SU-DHL-6 (cell line): ENCODE measurements around the gene SLC9A3.

Experiments
- H2AFZ ChIP-seq: fragments of 200-600 bp; sonication (generic); 2 replicates; pipeline ENCODE4 v1.6.1; 2014; ENCODE audit warnings: low read depth, mild to moderate bottlenecking, moderate library complexity, mixed read lengths, antibody characterized with exemption, low read length; ENCODE audit not compliant: severe bottlenecking
- H3F3A ChIP-seq: fragments of 200-600 bp; shearing (Covaris generic); 2 replicates; pipeline ENCODE4 v1.6.0; 2016; ENCODE audit warnings: antibody characterized with exemption, mild to moderate bottlenecking; ENCODE audit not compliant: insufficient read depth
- H3K27ac ChIP-seq: fragments of 200-600 bp; sonication (generic); 2 replicates; pipeline ENCODE4 v1.5.1; 2016; ENCODE audit warnings: low read depth, mild to moderate bottlenecking, low read length, moderate library complexity, mixed read lengths
- H3K27me3 ChIP-seq: fragments of 200-600 bp; sonication (generic), shearing (Covaris generic); 2 replicates; pipeline ENCODE4 v1.6.0; 2014; ENCODE audit warnings: mild to moderate bottlenecking, low read length
- H3K36me3 ChIP-seq: fragments of 200-600 bp; sonication (generic); 2 replicates; pipeline ENCODE4 v1.6.1; 2014; ENCODE audit warnings: mild to moderate bottlenecking, low read length, mixed read lengths
- H3K4me2 ChIP-seq: fragments of 300-600, 200-600 bp; shearing (Covaris generic), sonication (generic); 2 replicates; pipeline ENCODE4 v1.6.0; 2014; ENCODE audit warnings: low read length, low read depth, mild to moderate bottlenecking; ENCODE audit not compliant: poor library complexity, severe bottlenecking
- H3K4me3 ChIP-seq: fragments of 200-600 bp; sonication (generic); 2 replicates; pipeline ENCODE4 v1.5.1; 2014; ENCODE audit warnings: antibody characterized with exemption, low read length, mild to moderate bottlenecking, mixed read lengths; ENCODE audit not compliant: insufficient read depth, poor library complexity, severe bottlenecking
- H3K79me2 ChIP-seq: fragments of 200-600 bp; sonication (generic); 2 replicates; pipeline ENCODE4 v1.6.1; 2014; ENCODE audit warnings: mild to moderate bottlenecking, low read length, moderate library complexity; ENCODE audit not compliant: insufficient read depth
- H3K9ac ChIP-seq: fragments of 200-600 bp; sonication (generic); 2 replicates; pipeline ENCODE4 v1.7.0; 2014; ENCODE audit warnings: mild to moderate bottlenecking, low read length
- H3K9me2 ChIP-seq: fragments of 200-600 bp; sonication (generic); replicated peaks from 2 replicates; pipeline ENCODE4 v1.6.1; 2014; ENCODE audit warnings: low read length; ENCODE audit not compliant: insufficient read depth
- H3K9me3 ChIP-seq: fragments of 200-600 bp; sonication (generic); 2 replicates; pipeline ENCODE4 v1.6.1; 2014; ENCODE audit warnings: low read length, mixed read lengths; ENCODE audit not compliant: insufficient read depth
- H4K20me1 ChIP-seq: fragments of 200-600 bp; sonication (generic); 2 replicates; pipeline ENCODE4 v1.6.1; 2014; ENCODE audit warnings: low read depth, mild to moderate bottlenecking, antibody characterized with exemption, low read length, moderate library complexity, mixed read lengths
- EZH2phosphoT487 ChIP-seq: fragments of 200-600 bp; sonication (generic), shearing (Covaris generic); conservative IDR thresholded peaks from 2 replicates; pipeline ENCODE4 v1.6.1; 2018; ENCODE audit warnings: mild to moderate bottlenecking, antibody characterized with exemption, low read length, moderate library complexity, mixed read lengths
- TF ChIP-seq, protein P1 (sequence below): fragments of 200-600 bp; sonication (generic); IDR thresholded peaks from one replicate; pipeline ENCODE4 v1.5.1; 2017; ENCODE audit warnings: antibody characterized with exemption, mild to moderate bottlenecking, low read length, moderate library complexity; ENCODE audit not compliant: insufficient read depth, poor library complexity, severe bottlenecking

The SLC9A3 gene

DNA sequence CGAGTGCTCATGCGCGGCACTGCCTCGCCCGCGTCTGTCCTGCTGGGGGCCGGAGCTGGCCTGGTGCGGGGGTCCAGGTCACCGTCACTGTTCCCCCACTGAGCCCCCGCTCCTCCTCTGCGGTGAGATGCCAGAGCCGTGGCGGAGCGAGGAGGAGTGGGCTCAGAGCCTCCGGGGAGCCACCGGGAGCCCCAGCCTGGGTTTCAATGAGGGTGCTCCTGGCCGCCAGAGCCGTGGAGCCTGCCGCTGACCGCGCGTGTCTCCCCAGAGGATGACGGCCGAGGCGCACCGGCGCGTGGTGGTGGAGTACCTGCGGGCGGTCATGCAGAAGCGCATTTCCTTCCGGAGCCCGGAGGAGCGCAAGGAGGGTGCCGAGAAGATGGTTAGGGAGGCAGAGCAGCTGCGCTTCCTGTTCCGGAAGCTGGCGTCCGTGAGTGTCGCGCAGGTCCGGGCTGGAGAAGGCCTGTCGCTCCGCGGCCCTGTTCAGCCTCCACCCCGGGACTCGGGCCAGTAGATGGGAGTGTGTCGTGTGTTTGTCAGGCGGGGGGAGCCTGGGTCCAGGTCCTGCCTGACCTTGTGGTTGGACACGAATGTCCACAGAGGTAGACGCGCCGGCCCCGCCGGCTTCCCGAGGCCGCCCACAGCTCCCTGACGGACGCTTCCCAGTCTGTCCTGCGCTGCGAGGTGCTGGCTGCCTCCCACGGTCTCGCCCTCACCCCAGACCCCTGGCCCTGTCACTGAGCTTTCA, 59.2 kb downstream of the SLC9A3 start:
- Histone ChIP-seq H3K36me3 (peaks cover 4% of the 10 kb centered on the region; the same call in 1 of the 2 replicates), H3K4me2 (no peak overlapping the region), H4K20me1 (no peaks in the 10 kb centered on the region), H3K79me2 (no peaks in the 10 kb centered on the region), H3K9me2 (no peaks in the 10 kb centered on the region), H3K9me3 (no peaks in the 10 kb centered on the region), H3F3A (no peaks in the 10 kb centered on the region), H2AFZ (no peak overlapping the region), H3K4me3 (no peak overlapping the region), H3K9ac (no peak overlapping the region), H3K27me3 (no peaks in the 10 kb centered on the region), H3K27ac (no peak overlapping the region)
- TF ChIP-seq EZH2phosphoT487: no peak
- TF ChIP-seq, protein P1, sequence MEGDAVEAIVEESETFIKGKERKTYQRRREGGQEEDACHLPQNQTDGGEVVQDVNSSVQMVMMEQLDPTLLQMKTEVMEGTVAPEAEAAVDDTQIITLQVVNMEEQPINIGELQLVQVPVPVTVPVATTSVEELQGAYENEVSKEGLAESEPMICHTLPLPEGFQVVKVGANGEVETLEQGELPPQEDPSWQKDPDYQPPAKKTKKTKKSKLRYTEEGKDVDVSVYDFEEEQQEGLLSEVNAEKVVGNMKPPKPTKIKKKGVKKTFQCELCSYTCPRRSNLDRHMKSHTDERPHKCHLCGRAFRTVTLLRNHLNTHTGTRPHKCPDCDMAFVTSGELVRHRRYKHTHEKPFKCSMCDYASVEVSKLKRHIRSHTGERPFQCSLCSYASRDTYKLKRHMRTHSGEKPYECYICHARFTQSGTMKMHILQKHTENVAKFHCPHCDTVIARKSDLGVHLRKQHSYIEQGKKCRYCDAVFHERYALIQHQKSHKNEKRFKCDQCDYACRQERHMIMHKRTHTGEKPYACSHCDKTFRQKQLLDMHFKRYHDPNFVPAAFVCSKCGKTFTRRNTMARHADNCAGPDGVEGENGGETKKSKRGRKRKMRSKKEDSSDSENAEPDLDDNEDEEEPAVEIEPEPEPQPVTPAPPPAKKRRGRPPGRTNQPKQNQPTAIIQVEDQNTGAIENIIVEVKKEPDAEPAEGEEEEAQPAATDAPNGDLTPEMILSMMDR: no peak

DNA sequence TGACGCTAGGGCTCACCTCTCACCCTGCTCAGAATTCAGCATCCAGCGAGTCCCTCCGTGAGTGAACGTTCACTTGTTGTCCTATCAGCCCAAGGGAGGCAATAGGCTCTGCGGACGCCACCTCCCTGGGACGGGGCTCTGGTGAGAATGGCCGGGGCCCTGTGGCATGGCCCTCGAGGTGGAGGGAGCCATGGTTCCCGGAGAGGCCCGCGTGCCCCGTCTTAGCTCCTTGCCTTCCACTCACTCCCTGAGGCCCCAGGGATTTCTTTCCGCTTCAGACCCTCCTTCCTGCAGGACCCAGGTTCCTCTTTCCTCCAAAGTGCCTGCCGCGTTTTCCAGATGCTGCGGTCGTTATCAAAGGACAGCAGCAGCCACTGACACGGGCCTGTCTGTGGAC, 59.8 kb downstream of the SLC9A3 start:
- Histone ChIP-seq H3K36me3 (peaks cover 4% of the 10 kb centered on the region; the same call in 1 of the 2 replicates), H3K9me3 (no peaks in the 10 kb centered on the region), H2AFZ (no peak overlapping the region), H3K79me2 (no peaks in the 10 kb centered on the region), H4K20me1 (no peaks in the 10 kb centered on the region), H3K9ac (no peak overlapping the region), H3K27ac (no peak overlapping the region), H3K9me2 (no peaks in the 10 kb centered on the region), H3K4me2 (no peak overlapping the region), H3K27me3 (no peaks in the 10 kb centered on the region), H3F3A (no peaks in the 10 kb centered on the region), H3K4me3 (no peak overlapping the region)
- TF ChIP-seq, protein P1: no peak
- TF ChIP-seq EZH2phosphoT487: no peak

DNA sequence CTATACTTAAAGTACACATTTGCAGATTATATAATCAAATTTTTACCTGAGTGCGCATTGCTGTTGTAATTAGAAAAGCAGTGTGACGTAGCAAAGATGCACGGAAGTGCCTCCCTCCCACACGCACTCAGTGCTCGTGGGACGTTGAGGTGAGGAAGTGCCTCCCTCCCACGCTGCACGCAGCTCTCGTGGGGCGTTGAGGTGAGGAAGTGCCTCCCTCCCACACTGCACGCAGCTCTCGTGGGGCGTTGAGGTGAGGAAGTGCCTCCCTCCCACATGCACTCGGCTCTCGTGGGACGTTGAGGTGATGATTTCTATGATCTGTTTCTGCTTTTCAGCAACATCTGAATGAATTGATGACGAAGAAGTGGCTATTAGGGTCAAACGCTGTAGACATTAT, 60.3 kb downstream of the SLC9A3 start:
- H3F3A ChIP-seq: no peaks in the 10 kb centered on the region
- H3K79me2 ChIP-seq: no peaks in the 10 kb centered on the region
- H3K9me2 ChIP-seq: no peaks in the 10 kb centered on the region
- no peaks in the 10 kb centered on the region for H3K27me3 ChIP-seq
- no peak overlapping the region for H2AFZ ChIP-seq
- TF ChIP-seq EZH2phosphoT487: no peak
- TF ChIP-seq, protein P1: no peak
- peaks cover 4% of the 10 kb centered on the region; the same call in 1 of the 2 replicates for H3K36me3 ChIP-seq
- H3K4me2 ChIP-seq: no peak overlapping the region
- no peaks in the 10 kb centered on the region for H4K20me1 ChIP-seq
- H3K27ac ChIP-seq: no peak overlapping the region
- H3K9ac ChIP-seq: no peak overlapping the region
- no peaks in the 10 kb centered on the region for H3K9me3 ChIP-seq
- no peak overlapping the region for H3K4me3 ChIP-seq
